ENCODE data around the gene COQ7.
A peak's percentile ranks its signal among the peaks of the same experiment; 100 is the strongest.

Gene COQ7

GRCh38 chr16:19067349-19068236 is at the start of gene COQ7:
Gene COQ7 (plus strand): TSS chr16:19067614. CDS start chr16:19067665, 51 bp downstream.
- H3K27me3 ChIP-seq (ENCODE audit: insufficient read depth, low read length): no peaks in the 10 kb centered on the region
- peak within 1 kb of the TSS; percentile 87 for H3K4me3 ChIP-seq (ENCODE audit: low read length)
- H2AFZ ChIP-seq (ENCODE audit: low read depth, low read length): peak within 1 kb of the TSS; percentile 89
- H3K36me3 ChIP-seq (ENCODE audit: insufficient read depth, low read length): peaks cover 6% of the 10 kb centered on the region
- peaks cover 9% of the 10 kb centered on the region for H3K4me1 ChIP-seq (ENCODE audit: insufficient read depth, low read length)
- H3K9me3 ChIP-seq (ENCODE audit: low read length): no peaks in the 10 kb centered on the region

- no peak overlapping the region for H2AFZ ChIP-seq (ENCODE audit: low read depth, low read length)
- H3K27me3 ChIP-seq (ENCODE audit: insufficient read depth, low read length): no peaks in the 10 kb centered on the region
- peaks cover 6% of the 10 kb centered on the region for H3K36me3 ChIP-seq (ENCODE audit: insufficient read depth, low read length)
Measured at GRCh38 chr16:19020689-19021088, 46.7 kb upstream of the COQ7 start.

GRCh38 chr16:19021747-19022146 is 45.7 kb upstream of the COQ7 start:
- Histone ChIP-seq H3K4me1 (ENCODE audit: insufficient read depth, low read length) (no peaks in the 10 kb centered on the region), H2AFZ (ENCODE audit: low read depth, low read length) (no peak overlapping the region), H3K27me3 (ENCODE audit: insufficient read depth, low read length) (no peaks in the 10 kb centered on the region), H3K9me3 (ENCODE audit: low read length) (no peaks in the 10 kb centered on the region), H3K36me3 (ENCODE audit: insufficient read depth, low read length) (peaks cover 6% of the 10 kb centered on the region), H3K4me3 (ENCODE audit: low read length) (no peak overlapping the region)

More at GRCh38 chr16:19020689-19021088, 46.7 kb upstream of the COQ7 start:
- no peak overlapping the region for H3K4me3 ChIP-seq (ENCODE audit: low read length)
- no peaks in the 10 kb centered on the region for H3K4me1 ChIP-seq (ENCODE audit: insufficient read depth, low read length)
- no peaks in the 10 kb centered on the region for H3K9me3 ChIP-seq (ENCODE audit: low read length)

- Histone ChIP-seq H3K27me3 (ENCODE audit: insufficient read depth, low read length) (no peaks in the 10 kb centered on the region), H3K4me3 (ENCODE audit: low read length) (no peak overlapping the region), H3K36me3 (ENCODE audit: insufficient read depth, low read length) (peaks cover 4% of the 10 kb centered on the region), H3K4me1 (ENCODE audit: insufficient read depth, low read length) (no peaks in the 10 kb centered on the region), H2AFZ (ENCODE audit: low read depth, low read length) (no peak overlapping the region), H3K9me3 (ENCODE audit: low read length) (no peaks in the 10 kb centered on the region)
Measured at GRCh38 chr16:19027416-19027815, 40.0 kb upstream of the COQ7 start.

GRCh38 chr16:19029980-19030379 is 37.4 kb upstream of the COQ7 start:
- peaks cover 2% of the 10 kb centered on the region for H3K36me3 ChIP-seq (ENCODE audit: insufficient read depth, low read length)
- no peaks in the 10 kb centered on the region for H3K27me3 ChIP-seq (ENCODE audit: insufficient read depth, low read length)
- H2AFZ ChIP-seq (ENCODE audit: low read depth, low read length): no peak overlapping the region
- H3K4me1 ChIP-seq (ENCODE audit: insufficient read depth, low read length): no peaks in the 10 kb centered on the region
- H3K4me3 ChIP-seq (ENCODE audit: low read length): no peak overlapping the region
- H3K9me3 ChIP-seq (ENCODE audit: low read length): no peaks in the 10 kb centered on the region

- H2AFZ ChIP-seq (ENCODE audit: low read depth, low read length): no peak overlapping the region
- no peaks in the 10 kb centered on the region for H3K4me1 ChIP-seq (ENCODE audit: insufficient read depth, low read length)
- H3K36me3 ChIP-seq (ENCODE audit: insufficient read depth, low read length): peaks cover 2% of the 10 kb centered on the region
- no peaks in the 10 kb centered on the region for H3K9me3 ChIP-seq (ENCODE audit: low read length)
- H3K4me3 ChIP-seq (ENCODE audit: low read length): no peak overlapping the region
- no peaks in the 10 kb centered on the region for H3K27me3 ChIP-seq (ENCODE audit: insufficient read depth, low read length)
Measured at GRCh38 chr16:19031738-19032137, 35.7 kb upstream of the COQ7 start.

GRCh38 chr16:19033761-19034160 is 33.7 kb upstream of the COQ7 start:
- Histone ChIP-seq H3K27me3 (ENCODE audit: insufficient read depth, low read length) (no peaks in the 10 kb centered on the region), H3K4me1 (ENCODE audit: insufficient read depth, low read length) (no peaks in the 10 kb centered on the region), H3K4me3 (ENCODE audit: low read length) (no peak overlapping the region), H3K36me3 (ENCODE audit: insufficient read depth, low read length) (peaks cover 2% of the 10 kb centered on the region), H3K9me3 (ENCODE audit: low read length) (no peaks in the 10 kb centered on the region), H2AFZ (ENCODE audit: low read depth, low read length) (no peak overlapping the region)

- Histone ChIP-seq H3K36me3 (ENCODE audit: insufficient read depth, low read length) (peaks cover 12% of the 10 kb centered on the region), H3K9me3 (ENCODE audit: low read length) (no peaks in the 10 kb centered on the region), H3K4me1 (ENCODE audit: insufficient read depth, low read length) (no peaks in the 10 kb centered on the region), H3K27me3 (ENCODE audit: insufficient read depth, low read length) (no peaks in the 10 kb centered on the region), H3K4me3 (ENCODE audit: low read length) (no peak overlapping the region), H2AFZ (ENCODE audit: low read depth, low read length) (no peak overlapping the region)
Measured at GRCh38 chr16:19040400-19040799, 27.0 kb upstream of the COQ7 start.

GRCh38 chr16:19044769-19045168 is 22.6 kb upstream of the COQ7 start:
- Histone ChIP-seq H3K27me3 (ENCODE audit: insufficient read depth, low read length) (no peaks in the 10 kb centered on the region), H3K4me1 (ENCODE audit: insufficient read depth, low read length) (no peaks in the 10 kb centered on the region), H3K36me3 (ENCODE audit: insufficient read depth, low read length) (peaks cover 14% of the 10 kb centered on the region), H2AFZ (ENCODE audit: low read depth, low read length) (no peak overlapping the region), H3K9me3 (ENCODE audit: low read length) (no peaks in the 10 kb centered on the region), H3K4me3 (ENCODE audit: low read length) (no peak overlapping the region)

GRCh38 chr16:19046062-19046461 is 21.4 kb upstream of the COQ7 start:
- no peak overlapping the region for H3K4me3 ChIP-seq (ENCODE audit: low read length)
- no peak overlapping the region for H2AFZ ChIP-seq (ENCODE audit: low read depth, low read length)
- H3K36me3 ChIP-seq (ENCODE audit: insufficient read depth, low read length): peaks cover 8% of the 10 kb centered on the region
- H3K9me3 ChIP-seq (ENCODE audit: low read length): no peaks in the 10 kb centered on the region
- no peaks in the 10 kb centered on the region for H3K27me3 ChIP-seq (ENCODE audit: insufficient read depth, low read length)
- no peaks in the 10 kb centered on the region for H3K4me1 ChIP-seq (ENCODE audit: insufficient read depth, low read length)

- Histone ChIP-seq H3K27me3 (ENCODE audit: insufficient read depth, low read length) (no peaks in the 10 kb centered on the region), H2AFZ (ENCODE audit: low read depth, low read length) (no peak overlapping the region), H3K9me3 (ENCODE audit: low read length) (no peaks in the 10 kb centered on the region), H3K4me3 (ENCODE audit: low read length) (no peak overlapping the region), H3K36me3 (ENCODE audit: insufficient read depth, low read length) (no peaks in the 10 kb centered on the region), H3K4me1 (ENCODE audit: insufficient read depth, low read length) (no peaks in the 10 kb centered on the region)
Measured at GRCh38 chr16:19062706-19063105, 4.7 kb upstream of the COQ7 start.

- no peaks in the 10 kb centered on the region for H3K9me3 ChIP-seq (ENCODE audit: low read length)
- peak overlapping the region; percentile 87 for H3K4me3 ChIP-seq (ENCODE audit: low read length)
- peak overlapping the region; percentile 89 for H2AFZ ChIP-seq (ENCODE audit: low read depth, low read length)
- H3K36me3 ChIP-seq (ENCODE audit: insufficient read depth, low read length): no peaks in the 10 kb centered on the region
- H3K27me3 ChIP-seq (ENCODE audit: insufficient read depth, low read length): no peaks in the 10 kb centered on the region
- peaks cover 9% of the 10 kb centered on the region for H3K4me1 ChIP-seq (ENCODE audit: insufficient read depth, low read length)
Measured at GRCh38 chr16:19066988-19067348, 446 bp upstream of the COQ7 start.

- H2AFZ ChIP-seq (ENCODE audit: low read depth, low read length): peak overlapping the region; percentile 89
- H3K4me3 ChIP-seq (ENCODE audit: low read length): peak overlapping the region; percentile 87
- peaks cover 11% of the 10 kb centered on the region for H3K36me3 ChIP-seq (ENCODE audit: insufficient read depth, low read length)
Measured at GRCh38 chr16:19068237-19068815, 912 bp downstream of the COQ7 start.

More at GRCh38 chr16:19068237-19068815, 912 bp downstream of the COQ7 start:
- H3K4me1 ChIP-seq (ENCODE audit: insufficient read depth, low read length): peaks cover 9% of the 10 kb centered on the region
- no peaks in the 10 kb centered on the region for H3K9me3 ChIP-seq (ENCODE audit: low read length)
- no peaks in the 10 kb centered on the region for H3K27me3 ChIP-seq (ENCODE audit: insufficient read depth, low read length)
